Measurements from ENCODE around the gene PRSS2.

The PRSS2 gene

DNA sequence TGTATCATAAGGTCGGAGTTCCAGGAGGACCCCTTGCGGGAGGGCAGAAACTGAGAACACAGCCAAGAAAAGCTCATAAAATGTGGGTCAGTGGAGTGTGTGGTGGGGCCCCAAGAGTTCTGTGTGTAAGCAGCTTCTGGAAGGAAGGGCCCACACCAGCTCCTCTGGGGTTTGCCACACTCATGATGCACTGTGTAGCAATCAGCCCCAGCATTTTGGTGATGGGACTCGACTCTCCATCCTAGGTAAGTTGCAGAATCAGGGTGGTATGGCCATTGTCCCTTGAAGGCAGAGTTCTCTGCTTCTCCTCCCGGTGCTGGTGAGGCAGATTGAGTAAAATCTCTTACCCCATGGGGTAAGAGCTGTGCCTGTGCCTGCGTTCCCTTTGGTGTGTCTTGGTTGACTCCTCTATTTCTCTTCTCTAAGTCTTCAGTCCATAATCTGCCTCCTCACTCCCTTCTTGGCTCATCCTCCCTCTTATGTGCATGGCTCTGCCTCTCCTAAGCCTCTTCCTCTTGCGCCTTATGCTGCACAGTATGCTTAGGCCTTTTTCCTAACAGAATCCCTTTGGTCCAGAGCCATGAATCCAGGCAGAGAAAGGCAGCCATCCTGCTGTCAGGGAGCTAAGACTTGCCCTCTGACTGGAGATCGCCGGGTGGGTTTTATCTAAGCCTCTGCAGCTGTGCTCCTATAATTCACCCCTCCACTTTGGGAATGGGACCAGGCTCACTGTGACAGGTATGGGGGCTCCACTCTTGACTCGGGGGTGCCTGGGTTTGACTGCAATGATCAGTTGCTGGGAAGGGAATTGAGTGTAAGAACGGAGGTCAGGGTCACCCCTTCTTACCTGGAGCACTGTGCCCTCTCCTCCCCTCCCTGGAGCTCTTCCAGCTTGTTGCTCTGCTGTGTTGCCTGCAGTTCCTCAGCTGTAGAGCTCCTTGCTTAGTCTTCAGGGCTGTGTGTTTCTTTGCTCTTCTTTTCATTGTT, 17.8 kb downstream of the PRSS2 start:
- DNase-seq: no peak

DNA sequence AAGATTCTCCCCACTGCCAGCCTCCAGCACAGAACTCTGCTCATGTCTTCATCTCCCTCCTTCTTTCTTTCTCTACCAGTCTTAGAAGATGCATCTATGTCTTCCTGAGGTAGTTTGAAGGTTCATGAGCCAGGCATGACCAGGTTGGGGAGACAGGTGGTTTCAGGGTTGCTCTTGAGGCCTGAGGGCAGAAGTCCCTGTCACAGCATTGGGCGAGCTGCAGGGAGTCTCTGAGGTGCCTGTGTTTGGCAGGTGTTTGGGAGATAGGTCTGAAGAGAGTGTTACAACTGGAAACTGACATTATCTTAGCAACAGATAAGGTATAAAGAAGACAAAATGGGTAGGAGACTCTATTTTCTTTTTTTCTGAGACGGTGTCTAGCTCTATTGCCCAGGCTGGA, 18.7 kb downstream of the PRSS2 start:
- DNase-seq: no peak

DNA sequence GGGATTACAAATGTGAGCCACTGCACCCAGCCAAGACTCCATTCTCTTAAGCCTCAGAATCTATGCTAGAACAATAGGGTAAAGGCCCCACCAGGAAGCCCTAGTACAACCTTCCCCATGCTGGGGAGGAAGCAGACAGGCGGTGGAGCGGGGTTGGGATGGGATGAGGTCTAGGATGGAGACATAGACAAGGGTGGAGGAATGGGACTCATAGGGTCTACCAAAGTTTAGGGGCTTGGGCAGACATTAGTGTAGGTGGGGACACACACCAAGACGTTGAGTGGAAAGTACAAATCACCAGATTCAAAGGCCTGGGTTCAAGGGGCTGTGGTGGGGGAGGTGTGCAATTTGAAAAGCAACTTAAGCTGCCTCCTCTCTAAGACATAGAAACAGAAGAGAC, 19.3 kb downstream of the PRSS2 start:
- no peak for DNase-seq

DNA sequence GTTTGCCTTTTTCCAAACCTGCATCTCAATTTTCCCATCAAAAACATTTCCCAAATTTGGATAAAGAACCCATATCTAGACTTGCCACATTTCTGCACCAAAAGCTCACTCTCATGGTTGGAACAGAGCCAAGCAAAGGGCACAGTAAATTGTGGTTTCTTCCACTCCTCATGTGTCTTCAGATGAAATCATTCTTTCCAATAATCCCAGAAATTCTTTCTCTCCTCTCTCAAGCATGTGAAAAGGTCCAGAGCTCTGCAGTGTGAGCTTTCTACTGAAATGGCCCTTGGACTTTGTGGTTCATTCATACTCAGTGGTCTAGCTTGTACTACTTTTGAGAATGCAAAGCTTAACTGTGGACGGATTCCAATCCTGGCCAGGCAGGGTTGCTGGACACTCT, 19.8 kb downstream of the PRSS2 start:
- no peak for DNase-seq

DNA sequence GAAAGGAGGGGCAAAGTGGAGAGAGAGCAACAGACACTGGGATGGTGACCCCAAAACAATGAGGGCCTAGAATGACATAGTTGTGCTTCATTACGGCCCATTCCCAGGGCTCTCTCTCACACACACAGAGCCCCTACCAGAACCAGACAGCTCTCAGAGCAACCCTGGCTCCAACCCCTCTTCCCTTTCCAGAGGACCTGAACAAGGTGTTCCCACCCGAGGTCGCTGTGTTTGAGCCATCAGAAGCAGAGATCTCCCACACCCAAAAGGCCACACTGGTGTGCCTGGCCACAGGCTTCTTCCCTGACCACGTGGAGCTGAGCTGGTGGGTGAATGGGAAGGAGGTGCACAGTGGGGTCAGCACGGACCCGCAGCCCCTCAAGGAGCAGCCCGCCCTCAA, 20.7 kb downstream of the PRSS2 start:
- DNase-seq: no peak

DNA sequence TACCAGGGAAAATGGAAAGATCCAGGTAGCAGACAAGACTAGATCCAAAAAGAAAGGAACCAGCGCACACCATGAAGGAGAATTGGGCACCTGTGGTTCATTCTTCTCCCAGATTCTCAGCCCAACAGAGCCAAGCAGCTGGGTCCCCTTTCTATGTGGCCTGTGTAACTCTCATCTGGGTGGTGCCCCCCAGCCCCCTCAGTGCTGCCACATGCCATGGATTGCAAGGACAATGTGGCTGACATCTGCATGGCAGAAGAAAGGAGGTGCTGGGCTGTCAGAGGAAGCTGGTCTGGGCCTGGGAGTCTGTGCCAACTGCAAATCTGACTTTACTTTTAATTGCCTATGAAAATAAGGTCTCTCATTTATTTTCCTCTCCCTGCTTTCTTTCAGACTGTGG, 21.4 kb downstream of the PRSS2 start:
- DNase-seq: no peak

DNA sequence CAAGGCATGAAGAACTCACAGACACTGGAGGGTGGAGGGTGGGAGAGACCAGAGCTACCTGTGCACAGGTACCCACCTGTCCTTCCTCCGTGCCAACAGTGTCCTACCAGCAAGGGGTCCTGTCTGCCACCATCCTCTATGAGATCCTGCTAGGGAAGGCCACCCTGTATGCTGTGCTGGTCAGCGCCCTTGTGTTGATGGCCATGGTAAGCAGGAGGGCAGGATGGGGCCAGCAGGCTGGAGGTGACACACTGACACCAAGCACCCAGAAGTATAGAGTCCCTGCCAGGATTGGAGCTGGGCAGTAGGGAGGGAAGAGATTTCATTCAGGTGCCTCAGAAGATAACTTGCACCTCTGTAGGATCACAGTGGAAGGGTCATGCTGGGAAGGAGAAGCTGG, 21.8 kb downstream of the PRSS2 start:
- DNase-seq: no peak

DNA sequence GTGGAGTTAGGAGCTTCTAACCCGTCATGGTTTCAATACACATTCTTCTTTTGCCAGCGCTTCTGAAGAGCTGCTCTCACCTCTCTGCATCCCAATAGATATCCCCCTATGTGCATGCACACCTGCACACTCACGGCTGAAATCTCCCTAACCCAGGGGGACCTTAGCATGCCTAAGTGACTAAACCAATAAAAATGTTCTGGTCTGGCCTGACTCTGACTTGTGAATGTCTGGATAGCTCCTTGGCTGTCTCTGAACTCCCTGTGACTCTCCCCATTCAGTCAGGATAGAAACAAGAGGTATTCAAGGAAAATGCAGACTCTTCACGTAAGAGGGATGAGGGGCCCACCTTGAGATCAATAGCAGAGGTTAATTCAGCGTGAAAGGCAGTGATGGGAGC, 22.4 kb downstream of the PRSS2 start:
- no peak for DNase-seq

DNA sequence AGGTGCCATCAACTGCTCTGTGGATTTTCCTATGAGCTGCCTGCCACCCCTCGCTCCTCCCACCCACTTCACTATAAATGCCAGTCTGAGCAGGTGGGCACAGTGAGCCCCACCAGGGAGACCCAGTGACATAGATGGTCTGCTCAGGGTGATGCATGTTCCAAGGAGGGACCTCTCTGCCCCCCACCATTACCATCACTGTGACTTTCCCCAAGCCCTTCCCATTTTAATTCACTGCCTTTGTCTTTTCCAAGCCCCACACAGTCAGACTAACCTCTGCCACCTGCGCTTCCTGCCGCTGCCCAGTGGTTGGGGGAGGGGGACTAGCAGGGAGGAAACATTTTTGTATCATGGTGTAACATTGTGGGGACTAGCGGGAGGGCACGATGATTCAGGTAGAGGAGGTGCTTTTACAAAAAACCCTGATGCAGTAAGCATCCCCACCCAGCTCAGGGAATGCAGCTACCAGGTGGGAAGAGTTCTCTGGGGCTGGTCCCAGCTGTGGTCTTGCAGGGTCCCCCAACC, 24.6 kb downstream of the PRSS2 start:
- no peak for DNase-seq

DNA sequence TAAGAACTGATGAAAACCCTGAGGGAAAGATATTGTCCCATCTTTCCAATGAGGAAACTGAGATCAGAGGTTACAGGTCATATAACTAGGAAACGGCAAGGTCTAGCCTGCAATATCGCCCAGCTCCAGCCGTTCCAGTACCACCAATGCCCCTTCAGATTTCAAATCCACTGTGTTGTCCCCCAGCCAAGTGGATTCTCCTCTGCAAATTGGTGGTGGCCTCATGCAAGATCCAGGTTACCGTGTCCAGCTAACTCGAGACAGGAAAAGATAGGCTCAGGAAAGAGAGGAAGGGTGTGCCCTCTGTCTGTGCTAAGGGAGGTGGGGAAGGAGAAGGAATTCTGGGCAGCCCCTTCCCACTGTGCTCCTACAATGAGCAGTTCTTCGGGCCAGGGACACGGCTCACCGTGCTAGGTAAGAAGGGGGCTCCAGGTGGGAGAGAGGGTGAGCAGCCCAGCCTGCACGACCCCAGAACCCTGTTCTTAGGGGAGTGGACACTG, 25.3 kb downstream of the PRSS2 start:
- DNase-seq: no peak

DNA sequence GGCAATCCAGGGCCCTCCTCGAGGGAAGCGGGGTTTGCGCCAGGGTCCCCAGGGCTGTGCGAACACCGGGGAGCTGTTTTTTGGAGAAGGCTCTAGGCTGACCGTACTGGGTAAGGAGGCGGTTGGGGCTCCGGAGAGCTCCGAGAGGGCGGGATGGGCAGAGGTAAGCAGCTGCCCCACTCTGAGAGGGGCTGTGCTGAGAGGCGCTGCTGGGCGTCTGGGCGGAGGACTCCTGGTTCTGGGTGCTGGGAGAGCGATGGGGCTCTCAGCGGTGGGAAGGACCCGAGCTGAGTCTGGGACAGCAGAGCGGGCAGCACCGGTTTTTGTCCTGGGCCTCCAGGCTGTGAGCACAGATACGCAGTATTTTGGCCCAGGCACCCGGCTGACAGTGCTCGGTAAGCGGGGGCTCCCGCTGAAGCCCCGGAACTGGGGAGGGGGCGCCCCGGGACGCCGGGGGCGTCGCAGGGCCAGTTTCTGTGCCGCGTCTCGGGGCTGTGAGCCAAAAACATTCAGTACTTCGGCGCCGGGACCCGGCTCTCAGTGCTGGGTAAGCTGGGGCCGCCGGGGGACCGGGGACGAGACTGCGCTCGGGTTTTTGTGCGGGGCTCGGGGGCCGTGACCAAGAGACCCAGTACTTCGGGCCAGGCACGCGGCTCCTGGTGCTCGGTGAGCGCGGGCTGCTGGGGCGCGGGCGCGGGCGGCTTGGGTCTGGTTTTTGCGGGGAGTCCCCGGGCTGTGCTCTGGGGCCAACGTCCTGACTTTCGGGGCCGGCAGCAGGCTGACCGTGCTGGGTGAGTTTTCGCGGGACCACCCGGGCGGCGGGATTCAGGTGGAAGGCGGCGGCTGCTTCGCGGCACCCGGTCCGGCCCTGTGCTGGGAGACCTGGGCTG, 26.0 kb downstream of the PRSS2 start:
- DNase-seq: no peak

DNA sequence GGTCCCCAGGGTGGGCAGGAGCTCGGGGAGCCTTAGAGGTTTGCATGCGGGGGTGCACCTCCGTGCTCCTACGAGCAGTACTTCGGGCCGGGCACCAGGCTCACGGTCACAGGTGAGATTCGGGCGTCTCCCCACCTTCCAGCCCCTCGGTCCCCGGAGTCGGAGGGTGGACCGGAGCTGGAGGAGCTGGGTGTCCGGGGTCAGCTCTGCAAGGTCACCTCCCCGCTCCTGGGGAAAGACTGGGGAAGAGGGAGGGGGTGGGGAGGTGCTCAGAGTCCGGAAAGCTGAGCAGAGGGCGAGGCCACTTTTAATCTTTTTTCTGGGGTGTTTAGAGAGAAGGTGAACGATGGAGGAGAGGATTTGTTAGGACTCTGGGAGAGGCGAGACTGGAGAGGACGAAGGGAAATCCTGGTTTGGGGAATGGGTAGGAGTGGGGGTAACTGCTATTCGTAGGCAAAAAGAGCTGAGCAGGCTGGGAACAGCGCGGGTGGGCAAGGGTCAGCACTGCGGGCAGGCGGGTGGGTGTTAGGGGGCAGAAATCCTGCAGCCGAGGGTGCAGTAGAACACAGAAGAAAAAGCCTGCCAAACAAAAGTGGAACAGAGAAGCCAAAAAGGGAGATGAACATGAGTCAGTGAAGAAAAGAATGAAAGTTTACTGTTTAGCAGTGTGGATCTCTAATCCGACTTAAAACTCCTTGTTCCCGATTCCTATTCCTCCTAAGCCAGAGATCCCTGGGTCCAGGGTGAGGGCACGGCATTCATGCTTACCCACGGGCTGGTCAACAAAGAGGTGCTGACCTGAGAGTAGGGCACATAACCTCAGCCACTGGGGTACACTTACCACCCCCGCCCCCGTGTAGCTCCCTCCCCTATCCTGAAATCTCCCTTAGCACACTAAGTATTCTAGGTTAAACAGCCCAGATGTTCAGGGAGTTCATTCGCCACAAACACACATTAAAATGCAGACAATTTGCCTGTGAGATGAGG, 26.9 kb downstream of the PRSS2 start:
- DNase-seq: no peak

DNA sequence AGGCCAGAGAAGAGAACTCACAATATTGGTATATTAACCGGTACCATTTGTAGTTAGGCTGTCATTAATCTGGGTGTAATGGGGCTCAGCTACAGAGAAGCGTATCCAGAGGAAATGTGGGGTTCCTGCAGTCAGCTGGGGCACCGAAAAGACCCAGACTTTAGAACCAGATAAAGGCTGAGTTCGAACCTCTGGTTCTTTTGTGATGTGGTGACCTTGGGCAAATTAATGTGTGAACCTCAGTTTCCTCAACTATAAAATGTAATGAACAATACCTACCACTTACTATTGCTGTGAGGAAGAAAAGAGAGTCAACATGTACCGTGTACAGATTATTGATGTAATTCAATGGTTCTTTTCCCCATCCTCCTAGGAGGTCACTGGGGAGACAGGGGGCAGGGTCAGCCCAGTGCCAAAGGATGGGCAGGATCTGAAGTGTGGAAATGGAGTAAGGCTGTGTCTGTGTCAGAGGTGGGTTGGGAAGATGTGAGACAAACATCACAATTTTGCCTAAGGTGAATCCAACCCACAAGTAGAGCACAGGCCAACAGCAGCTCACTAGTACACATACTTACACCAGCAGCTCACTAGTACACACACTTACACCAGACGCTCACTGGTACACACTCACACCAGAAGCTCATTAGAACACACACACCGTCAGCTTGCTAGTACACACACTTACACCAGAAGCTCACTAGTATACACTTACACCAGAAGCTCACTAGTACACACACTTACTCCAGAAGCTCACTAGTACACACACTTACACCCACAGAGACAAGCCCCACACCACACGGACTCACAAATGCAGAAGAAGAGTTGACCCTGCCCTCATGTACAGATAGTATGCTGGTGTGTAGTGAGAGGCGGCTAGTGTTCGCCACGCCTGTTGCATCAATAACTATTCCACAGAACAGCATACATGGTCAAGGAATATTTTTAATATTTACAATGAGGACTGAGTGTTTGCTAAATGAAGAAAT, 28.0 kb downstream of the PRSS2 start:
- no peak for DNase-seq

DNA sequence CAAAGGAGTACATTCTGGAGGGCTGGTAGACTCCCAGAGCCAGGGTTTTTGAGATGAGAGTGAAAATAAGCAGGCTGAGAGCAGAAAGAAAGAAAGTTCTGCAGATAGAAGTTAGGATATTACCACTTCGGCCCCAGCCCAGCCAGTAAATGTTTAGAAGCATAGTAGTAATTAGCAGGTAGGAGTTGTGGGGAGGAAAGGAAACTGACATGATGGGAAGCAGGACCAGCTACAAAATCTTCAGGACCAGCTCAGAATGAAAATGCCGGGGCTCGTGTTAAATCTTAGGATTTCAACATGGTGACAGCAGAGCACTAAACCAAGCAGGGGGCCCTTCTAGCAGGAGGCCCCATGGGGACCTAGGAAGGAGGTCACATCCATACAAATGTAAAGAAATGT, 28.7 kb downstream of the PRSS2 start:
- no peak for DNase-seq

DNA sequence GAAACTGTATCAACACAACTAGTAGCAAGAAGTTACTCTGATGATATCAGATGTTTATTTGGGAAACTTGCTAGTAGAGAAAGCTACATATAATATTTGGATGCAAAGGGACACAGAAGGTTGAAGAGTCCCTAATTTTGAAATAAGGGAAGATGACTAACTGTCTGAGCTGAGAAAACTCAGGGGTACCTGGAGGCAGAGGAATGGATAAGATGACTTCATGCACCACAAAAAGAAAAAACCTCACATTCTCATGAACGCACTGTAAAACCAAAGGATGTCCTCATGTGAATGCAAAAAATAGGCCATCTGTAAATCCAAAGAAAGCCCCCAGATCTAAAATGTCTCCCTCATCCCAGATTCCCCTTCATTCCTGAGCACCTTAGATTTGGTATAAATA, 29.3 kb downstream of the PRSS2 start:
- no peak for DNase-seq

DNA sequence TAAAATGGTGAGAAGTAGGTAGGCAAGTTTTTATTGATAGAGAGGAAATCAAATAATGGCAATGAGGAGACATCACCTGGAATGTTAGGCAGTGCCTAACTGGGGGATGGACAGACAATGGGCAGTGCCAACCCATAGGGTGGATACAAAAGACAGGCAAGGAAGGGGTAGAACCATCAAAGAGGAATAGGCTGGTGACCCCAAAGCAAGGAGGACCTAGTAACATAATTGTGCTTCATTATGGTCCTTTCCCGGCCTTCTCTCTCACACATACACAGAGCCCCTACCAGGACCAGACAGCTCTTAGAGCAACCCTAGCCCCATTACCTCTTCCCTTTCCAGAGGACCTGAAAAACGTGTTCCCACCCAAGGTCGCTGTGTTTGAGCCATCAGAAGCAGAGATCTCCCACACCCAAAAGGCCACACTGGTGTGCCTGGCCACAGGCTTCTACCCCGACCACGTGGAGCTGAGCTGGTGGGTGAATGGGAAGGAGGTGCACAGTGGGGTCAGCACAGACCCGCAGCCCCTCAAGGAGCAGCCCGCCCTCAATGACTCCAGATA, 30.0 kb downstream of the PRSS2 start:
- no peak for DNase-seq

DNA sequence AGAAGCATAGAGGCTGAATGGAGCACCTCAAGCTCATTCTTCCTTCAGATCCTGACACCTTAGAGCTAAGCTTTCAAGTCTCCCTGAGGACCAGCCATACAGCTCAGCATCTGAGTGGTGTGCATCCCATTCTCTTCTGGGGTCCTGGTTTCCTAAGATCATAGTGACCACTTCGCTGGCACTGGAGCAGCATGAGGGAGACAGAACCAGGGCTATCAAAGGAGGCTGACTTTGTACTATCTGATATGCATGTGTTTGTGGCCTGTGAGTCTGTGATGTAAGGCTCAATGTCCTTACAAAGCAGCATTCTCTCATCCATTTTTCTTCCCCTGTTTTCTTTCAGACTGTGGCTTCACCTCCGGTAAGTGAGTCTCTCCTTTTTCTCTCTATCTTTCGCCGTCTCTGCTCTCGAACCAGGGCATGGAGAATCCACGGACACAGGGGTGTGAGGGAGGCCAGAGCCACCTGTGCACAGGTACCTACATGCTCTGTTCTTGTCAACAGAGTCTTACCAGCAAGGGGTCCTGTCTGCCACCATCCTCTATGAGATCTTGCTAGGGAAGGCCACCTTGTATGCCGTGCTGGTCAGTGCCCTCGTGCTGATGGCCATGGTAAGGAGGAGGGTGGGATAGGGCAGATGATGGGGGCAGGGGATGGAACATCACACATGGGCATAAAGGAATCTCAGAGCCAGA, 31.0 kb downstream of the PRSS2 start:
- no peak for DNase-seq

DNA sequence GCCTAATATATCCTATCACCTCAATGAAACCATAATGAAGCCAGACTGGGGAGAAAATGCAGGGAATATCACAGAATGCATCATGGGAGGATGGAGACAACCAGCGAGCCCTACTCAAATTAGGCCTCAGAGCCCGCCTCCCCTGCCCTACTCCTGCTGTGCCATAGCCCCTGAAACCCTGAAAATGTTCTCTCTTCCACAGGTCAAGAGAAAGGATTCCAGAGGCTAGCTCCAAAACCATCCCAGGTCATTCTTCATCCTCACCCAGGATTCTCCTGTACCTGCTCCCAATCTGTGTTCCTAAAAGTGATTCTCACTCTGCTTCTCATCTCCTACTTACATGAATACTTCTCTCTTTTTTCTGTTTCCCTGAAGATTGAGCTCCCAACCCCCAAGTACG, 31.5 kb downstream of the PRSS2 start:
- DNase-seq: no peak

DNA sequence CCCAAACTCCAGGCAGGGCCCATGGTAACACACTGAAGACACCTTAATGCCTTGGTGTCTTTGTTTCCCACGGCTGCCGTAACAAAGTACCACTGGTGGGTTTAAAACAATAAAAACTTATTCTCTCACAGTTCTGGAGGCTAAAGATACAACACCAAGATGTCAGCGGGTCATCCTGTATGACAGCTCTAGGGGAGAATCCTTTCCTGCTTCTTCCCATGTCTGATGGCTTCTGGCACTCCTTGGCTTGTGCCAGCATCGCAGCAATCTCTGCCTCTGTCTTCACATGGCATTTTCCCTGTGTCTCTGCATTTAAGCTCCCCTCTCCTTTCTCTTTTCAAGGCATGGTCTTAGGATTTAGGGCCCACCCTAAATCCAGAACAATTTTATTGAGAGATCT, 33.1 kb downstream of the PRSS2 start:
- no peak for DNase-seq

DNA sequence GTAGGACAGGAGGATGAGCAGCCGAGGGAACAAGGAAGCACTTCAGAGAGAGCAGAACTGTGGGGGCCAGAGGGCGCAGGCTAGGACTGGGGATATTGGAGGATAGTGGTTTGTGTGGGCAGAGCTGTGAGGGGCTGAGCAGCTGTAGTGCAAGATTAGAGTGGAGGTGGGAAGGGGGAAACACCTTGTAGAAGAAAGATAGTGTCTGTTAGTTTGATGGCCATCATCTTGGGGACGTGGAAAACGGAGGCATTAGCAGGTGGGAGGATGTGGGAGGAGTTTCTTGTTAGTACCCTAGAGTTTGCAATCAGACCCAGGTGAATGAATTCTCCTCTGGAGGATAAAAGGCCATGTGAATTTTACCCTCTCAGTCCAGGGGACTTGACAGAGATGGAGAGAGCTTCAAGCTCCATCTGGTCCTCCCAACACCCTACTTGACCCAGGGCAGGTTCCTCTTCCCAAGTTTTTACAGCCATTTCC, 34.0 kb downstream of the PRSS2 start:
- DNase-seq: no peak

Data from kidney glomerular epithelial cell (primary cell).